Pancreas (tissue), 10 donors: Measurements from ENCODE around the gene TSPAN12. TPM values are rescaled to one million over a fixed set of nuclear protein-coding genes. Genes with fewer than 3 reads are reported as not detected.
A peak's percentile ranks its signal among the peaks of the same experiment; 100 is the strongest.

Experiments used
- ATAC-seq, 4 donors: fragments of 200-7000 bp; cut with Tn5 transposase; one replicate each; pipeline versions ENCODE4 v1.8.0 to v1.9.1; 2020; ENCODE audit warnings: mild to moderate bottlenecking in 4 of 4, moderate library complexity in 4 of 4
- DNase-seq, 6 donors: peaks; one replicate each; pipeline ENCODE4 v3.0.0-alpha.2; 2020
- FAIRE-seq: peaks from 2 replicates; lab custom pipeline; 2012; peaks lifted over from hg19 to GRCh38; lab: Jason Lieb, UNC
- H3K27ac ChIP-seq, 4 donors: fragments of 200-600 bp; sonication (generic); 1 replicate in 3 of 4; 2 replicates in 1 of 4; pipeline versions ENCODE4 v1.5.0 to v1.8.0; 2020
- H3K27me3 ChIP-seq, 4 donors: fragments of 200-600 bp; one replicate each; pipeline ENCODE4 v1.8.0; 2021
- H3K36me3 ChIP-seq, 3 donors: fragments of 200-600 bp; sonication (generic) in 1 of 3; one replicate each; pipeline versions ENCODE4 v1.5.0 to v1.8.0; 2020 to 2021
- H3K4me1 ChIP-seq, 3 donors: fragments of 200-600 bp; one replicate each; pipeline ENCODE4 v1.8.0; 2021
- H3K4me3 ChIP-seq, 4 donors: fragments of 200-600 bp; sonication (generic) in 2 of 4; one replicate each; pipeline versions ENCODE4 v1.5.0 to v1.8.0; 2020 to 2021
- H3K9me3 ChIP-seq, 4 donors: fragments of 200-600 bp; one replicate each; pipeline ENCODE4 v1.8.0; 2021
- WGBS, 2 donors: extraction: QIAGEN DNeasy Blood & Tissue Kit; methylation state at CpG; one replicate each; pipeline ENCODE4 v1.1.7; 2013; 5-methylcytosine and 5-hydroxymethylcytosine counted together
- intact Hi-C, 3 donors: fragments of 100-400 bp; cut with DNase I; formaldehyde crosslinking; loops; one replicate each; pipeline versions ENCODE4 v1.11.1 to v1.14.2; 2022
- polyA plus RNA-seq, 2 donors: library from polyadenylated mRNA; stranded (reverse); fragments of 200-250 nt; gene quantifications; one replicate each; pipeline ENCODE4 v1.2.3, GENCODE V29; 2013
- total RNA-seq, 6 donors: library from RNA; stranded (reverse); fragmentation: NEBNext Ultra II Directional in 4 of 6; extraction: Animal tissue kit (Norgen Biotek cat#: 25700) in 4 of 6; gene quantifications; one replicate each; pipeline versions ENCODE4 v1.2.1 to v1.2.4, GENCODE V29; 2021 to 2023
- TF ChIP-seq, protein P1 (sequence below), 4 donors: fragments of 200-600 bp; sonication (generic) in 3 of 4; IDR thresholded peaks; one replicate each; pipeline versions ENCODE4 v1.5.0 to v1.8.0; 2021; ENCODE audit warnings: antibody characterized with exemption in 4 of 4
- donor health status: healthy with polysubstance abuse.
- donor health status: DM: no; HTN: no; CAD: no; lungs with moderate emphysema.
- donor health status: DM: no; HTN: no; CAD: no.
- donor health status: control.
- donor health status: control.
- donor health status: Bipolar disorder and iron deficiency.
- donor health status: DM: yes; HTN: yes; CAD: no.
- donor health status: DM: no; HTN: no; CAD: no.
- donor health status: DM: no; HTN: no; CAD: no.
- donor health status: DM: yes; HTN: yes; CAD: no.

Gene TSPAN12
- total and polyA plus RNA-seq, 8 donors = 3.9 to 16.0 (median 8.9) TPM

DNA sequence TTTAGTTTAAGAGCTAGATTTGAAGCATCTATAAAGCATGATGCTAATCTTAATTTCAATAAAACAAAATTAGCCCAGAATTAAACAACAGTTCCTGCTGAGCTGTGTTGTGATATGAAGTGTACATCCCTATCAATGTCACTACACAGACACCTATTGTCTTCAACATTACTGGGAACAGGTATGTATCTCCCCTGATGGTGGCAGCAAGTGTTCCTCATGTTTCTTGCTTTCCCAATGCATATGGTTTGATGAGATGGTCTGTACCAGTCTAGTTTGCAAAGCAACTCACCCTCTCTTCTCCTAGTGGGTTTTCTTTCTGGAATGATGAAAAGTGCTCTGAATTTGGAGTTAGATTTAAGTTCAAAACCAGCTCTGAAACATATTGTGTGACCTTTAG is 38.1 kb downstream of the TSPAN12 start:
- Histone ChIP-seq H3K36me3 (no peaks in the 10 kb centered on the region), H3K9me3 (no peaks in the 10 kb centered on the region), H3K4me1 (peaks cover 0 to 5% (median 5%) of the 10 kb centered on the region in 3 donors), H3K4me3 (no peak overlapping the region), H3K27ac (no peak overlapping the region), H3K27me3 (no peaks in the 10 kb centered on the region)
- ATAC-seq = peak in 1 of 4 donors; percentile 43
- FAIRE-seq = no peak
- DNase-seq = no peak
- intact Hi-C loops = no loop called here
- TF ChIP-seq, protein P1, sequence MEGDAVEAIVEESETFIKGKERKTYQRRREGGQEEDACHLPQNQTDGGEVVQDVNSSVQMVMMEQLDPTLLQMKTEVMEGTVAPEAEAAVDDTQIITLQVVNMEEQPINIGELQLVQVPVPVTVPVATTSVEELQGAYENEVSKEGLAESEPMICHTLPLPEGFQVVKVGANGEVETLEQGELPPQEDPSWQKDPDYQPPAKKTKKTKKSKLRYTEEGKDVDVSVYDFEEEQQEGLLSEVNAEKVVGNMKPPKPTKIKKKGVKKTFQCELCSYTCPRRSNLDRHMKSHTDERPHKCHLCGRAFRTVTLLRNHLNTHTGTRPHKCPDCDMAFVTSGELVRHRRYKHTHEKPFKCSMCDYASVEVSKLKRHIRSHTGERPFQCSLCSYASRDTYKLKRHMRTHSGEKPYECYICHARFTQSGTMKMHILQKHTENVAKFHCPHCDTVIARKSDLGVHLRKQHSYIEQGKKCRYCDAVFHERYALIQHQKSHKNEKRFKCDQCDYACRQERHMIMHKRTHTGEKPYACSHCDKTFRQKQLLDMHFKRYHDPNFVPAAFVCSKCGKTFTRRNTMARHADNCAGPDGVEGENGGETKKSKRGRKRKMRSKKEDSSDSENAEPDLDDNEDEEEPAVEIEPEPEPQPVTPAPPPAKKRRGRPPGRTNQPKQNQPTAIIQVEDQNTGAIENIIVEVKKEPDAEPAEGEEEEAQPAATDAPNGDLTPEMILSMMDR (IDR thresholded peaks at IDR 0.05) = no peak

DNA sequence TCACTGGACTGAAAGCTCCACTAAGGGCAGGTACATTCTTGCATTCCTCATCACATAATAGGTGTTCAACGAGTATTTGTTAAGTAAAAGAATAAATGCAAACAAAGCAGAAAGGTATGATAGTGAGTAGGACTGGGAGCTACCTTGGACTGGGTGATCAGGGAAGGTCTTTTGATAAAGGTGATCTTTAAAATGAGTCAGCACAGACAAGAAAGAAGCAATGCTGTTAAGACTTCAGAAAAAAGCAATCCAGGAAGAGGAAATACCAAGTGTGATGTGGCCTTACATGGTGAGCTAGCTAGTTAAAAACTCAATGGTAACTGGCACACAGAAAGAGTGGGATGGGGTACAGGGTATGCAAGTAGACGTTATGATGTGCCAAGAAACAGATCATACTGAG is 40.1 kb downstream of the TSPAN12 start:
- ATAC-seq (no peak), FAIRE-seq (no peak), DNase-seq (no peak)
- Histone ChIP-seq H3K27me3 (no peaks in the 10 kb centered on the region), H3K36me3 (no peaks in the 10 kb centered on the region), H3K4me3 (no peak overlapping the region), H3K27ac (no peak overlapping the region), H3K9me3 (no peaks in the 10 kb centered on the region), H3K4me1 (no peaks in the 10 kb centered on the region)
- TF ChIP-seq, protein P1 (IDR thresholded peaks at IDR 0.05) = no peak
- intact Hi-C loops = no loop called here
- 64 to 81% methylated on average over 2 of the region's 2 CpGs for WGBS, 2 donors

DNA sequence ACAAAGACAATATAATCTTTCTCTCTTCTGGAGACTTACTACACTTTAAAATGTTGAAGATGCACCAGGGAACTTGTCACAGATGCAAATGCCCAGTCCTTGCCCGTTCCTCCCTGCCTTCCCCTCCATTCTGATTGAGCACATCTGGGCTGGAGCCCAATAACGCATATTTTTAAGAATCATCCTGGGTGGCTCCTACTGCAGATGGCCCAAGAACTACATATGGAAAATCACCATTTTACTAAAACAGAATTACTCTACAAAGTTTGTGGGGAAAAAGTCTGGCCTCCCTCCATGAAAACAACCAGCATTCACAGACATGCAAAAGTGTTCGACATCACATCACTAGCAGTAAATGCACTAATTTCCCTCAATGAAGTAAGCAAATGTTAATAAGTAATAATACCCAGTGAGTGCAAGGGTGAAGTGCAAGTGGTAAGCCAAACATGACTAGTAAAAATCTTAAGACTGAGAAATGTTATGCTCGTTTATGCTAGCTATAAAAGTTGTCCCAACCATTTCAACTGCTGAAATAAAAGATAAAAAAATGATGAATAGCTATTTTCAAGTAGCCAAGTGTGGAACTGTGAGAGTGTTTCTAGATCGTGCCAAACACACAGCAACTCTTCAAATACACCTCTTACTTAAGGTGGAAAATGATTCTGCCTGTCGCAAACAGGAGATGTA is 43.5 kb downstream of the TSPAN12 start:
- FAIRE-seq = no peak
- ATAC-seq = no peak
- TF ChIP-seq, protein P1 (IDR thresholded peaks at IDR 0.05) = no peak
- H3K9me3 ChIP-seq = no peaks in the 10 kb centered on the region
- no peaks in the 10 kb centered on the region for H3K27me3 ChIP-seq
- H3K27ac ChIP-seq = no peak overlapping the region
- WGBS, 2 donors = 73 to 78% methylated on average over 6 of the region's 6 CpGs
- no peaks in the 10 kb centered on the region for H3K4me1 ChIP-seq
- intact Hi-C loops = no loop called here
- no peak overlapping the region for H3K4me3 ChIP-seq
- DNase-seq = no peak
- H3K36me3 ChIP-seq = no peaks in the 10 kb centered on the region

- Histone ChIP-seq H3K27ac (no peak overlapping the region), H3K9me3 (no peaks in the 10 kb centered on the region), H3K4me3 (no peak overlapping the region), H3K27me3 (no peaks in the 10 kb centered on the region), H3K36me3 (no peaks in the 10 kb centered on the region), H3K4me1 (no peaks in the 10 kb centered on the region)
- ATAC-seq (no peak), FAIRE-seq (no peak), DNase-seq (no peak)
- TF ChIP-seq, protein P1 (IDR thresholded peaks at IDR 0.05) = no peak
- 75 to 82% methylated on average over 4 of the region's 4 CpGs for WGBS, 2 donors
- intact Hi-C loops = no loop called here
These were observed 44.2 kb downstream of the TSPAN12 start for GRCh38 chr7:120813546-120814252.

- FAIRE-seq = no peak
- DNase-seq = no peak
- intact Hi-C loops = no loop called here
- Histone ChIP-seq H3K27ac (no peak overlapping the region), H3K9me3 (no peaks in the 10 kb centered on the region), H3K4me1 (no peaks in the 10 kb centered on the region), H3K36me3 (no peaks in the 10 kb centered on the region), H3K4me3 (no peak overlapping the region), H3K27me3 (no peaks in the 10 kb centered on the region)
- ATAC-seq = peak in 1 of 4 donors; percentile 38
- TF ChIP-seq, protein P1 (IDR thresholded peaks at IDR 0.05) = no peak
These were observed 44.9 kb downstream of the TSPAN12 start for GRCh38 chr7:120813089-120813488.
